Measurements from ENCODE around the gene TNFSF8.

GRCh38 chr9:114945616-114946412, 15.4 kb upstream of the TNFSF8 start:
- TF ChIP-seq CTCF (IDR thresholded peaks at IDR 0.05): no peak
- TF ChIP-seq POLR2A (IDR thresholded peaks at IDR 0.05): no peak

Data from heart left ventricle (tissue), 13 donors.